Panc1 (cell line): ENCODE measurements around the gene C1orf87.

Source experiments
- CTCF ChIP-seq: fragments of 450-650 bp; IDR thresholded peaks from 2 replicates; pipeline ENCODE4 v1.5.1; 2017; ENCODE audit warnings: mild to moderate bottlenecking
- POLR2AphosphoS5 ChIP-seq: IDR thresholded peaks from 2 replicates; pipeline ENCODE4 v1.6.1; 2012; ENCODE audit warnings: mild to moderate bottlenecking, low read depth, low read length, moderate library complexity
- REST ChIP-seq, 2 experiments: IDR thresholded peaks; 2 replicates each; pipeline ENCODE4 v1.6.1; 2011 to 2012; ENCODE audit warnings: low read depth in 2 of 2, control low read depth in 1 of 2, low read length in 1 of 2, mild to moderate bottlenecking in 1 of 2, moderate library complexity in 1 of 2; ENCODE audit not compliant: insufficient read depth in 1 of 2
- TCF7L2 ChIP-seq: IDR thresholded peaks from 2 replicates; pipeline ENCODE4 v1.6.1; 2011; ENCODE audit warnings: mild to moderate bottlenecking, low read depth, low read length, inconsistent platforms

- TF ChIP-seq CTCF: no peak
- TF ChIP-seq TCF7L2: no peak
- no peak for TF ChIP-seq REST (IDR thresholded peaks at IDR 0.05; ENCODE audit: insufficient read depth in 1 of 2, low read depth in 2 of 2, low read length in 1 of 2)
- no peak for TF ChIP-seq POLR2AphosphoS5
These were observed 101.2 kb downstream of the C1orf87 start for GRCh38 chr1:59972216-59972927.
